K562 (cell line): ENCODE data around the gene HRH3. TPM values are rescaled to one million over a fixed set of nuclear protein-coding genes. Genes with fewer than 3 reads are reported as not detected.

ENCODE experiments used
- BRCA1 ChIP-seq, 2 experiments: fragments of 450-650 bp in 1 of 2; sonication (generic) in 1 of 2; formaldehyde crosslinking in 1 of 2; IDR thresholded peaks; 2 replicates each; pipeline versions ENCODE4 v1.5.0 to v1.6.1; 2017 to 2020; ENCODE audit warnings: mild to moderate bottlenecking in 1 of 2, missing genetic modification reagents in 1 of 2
- ETV6 ChIP-seq, 3 experiments: fragments of 150-350 bp in 1 of 3; sonication (generic) in 1 of 3; formaldehyde crosslinking in 1 of 3; IDR thresholded peaks; 2 replicates each; pipeline versions ENCODE4 v1.6.1 to v1.8.0; 2014 to 2022; ENCODE audit warnings: borderline replicate concordance in 2 of 3, low read depth in 2 of 3, antibody characterized with exemption in 1 of 3, low read length in 1 of 3, mild to moderate bottlenecking in 1 of 3, missing genetic modification reagents in 1 of 3
- HMGN3 ChIP-seq: IDR thresholded peaks from 2 replicates; pipeline ENCODE4 v1.6.1; 2011; ENCODE audit warnings: borderline replicate concordance, low read depth, mild to moderate bottlenecking, mixed read lengths, low read length; ENCODE audit not compliant: insufficient read length; ENCODE audit errors: extremely low read depth
- HNRNPLL ChIP-seq: fragments of 200-400 bp; formaldehyde crosslinking; IDR thresholded peaks from 2 replicates; pipeline ENCODE4 v1.6.1; 2017; ENCODE audit warnings: low read length, low read depth, mild to moderate bottlenecking; ENCODE audit not compliant: poor library complexity, severe bottlenecking
- IRF9 ChIP-seq: fragments of 450-650 bp; IDR thresholded peaks from 2 replicates; pipeline ENCODE4 v1.6.1; 2016; ENCODE audit warnings: missing biosample characterization, missing genetic modification characterization
- JUN ChIP-seq, 2 experiments: sonication (generic) in 1 of 2; formaldehyde crosslinking in 1 of 2; IDR thresholded peaks; 2 replicates each; pipeline versions ENCODE4 v1.6.1 to v1.8.0; 2012 to 2022; ENCODE audit warnings: borderline replicate concordance in 2 of 2, mild to moderate bottlenecking in 2 of 2, improper control_type of control experiment in 1 of 2, low read depth in 1 of 2, low read length in 1 of 2, missing genetic modification reagents in 1 of 2
- KHSRP ChIP-seq: fragments of 450-650 bp; IDR thresholded peaks from 2 replicates; pipeline ENCODE4 v1.6.1; 2017
- MNT ChIP-seq, 2 experiments: fragments of 450-650 bp; conservative IDR thresholded peaks; 2 replicates each; pipeline ENCODE4 v1.6.1; 2017; ENCODE audit warnings: mild to moderate bottlenecking in 2 of 2, moderate library complexity in 2 of 2
- PHF8 ChIP-seq: fragments of 200-600 bp; sonication (generic); IDR thresholded peaks from 2 replicates; pipeline ENCODE4 v1.6.1; 2012; ENCODE audit warnings: mixed run types, mild to moderate bottlenecking, inconsistent platforms, low read length, moderate library complexity, borderline replicate concordance
- PRPF4 ChIP-seq: fragments of 200-400 bp; formaldehyde crosslinking; IDR thresholded peaks from one replicate; pipeline ENCODE4 v1.6.1; 2017; ENCODE audit warnings: low read length, low read depth, mild to moderate bottlenecking; ENCODE audit not compliant: insufficient read depth, poor library complexity, severe bottlenecking
- SMARCA4 ChIP-seq: fragments of 450-650 bp; IDR thresholded peaks from 2 replicates; pipeline ENCODE4 v1.6.1; 2016
- SREBF1 ChIP-seq: fragments of 150-350 bp; IDR thresholded peaks from 2 replicates; pipeline ENCODE4 v1.6.1; 2014; ENCODE audit warnings: antibody characterized with exemption, low read depth, low read length, borderline replicate concordance
- TEAD1 ChIP-seq, 2 experiments: fragments of 450-650 bp in 1 of 2; sonication (generic) in 1 of 2; formaldehyde crosslinking; IDR thresholded peaks; 2 replicates each; pipeline versions ENCODE4 v1.4.0 to v1.8.0; 2020 to 2022; ENCODE audit warnings: mild to moderate bottlenecking in 2 of 2, missing genetic modification reagents in 1 of 2
- TRIM24 ChIP-seq, 2 experiments: fragments of 450-650 bp; IDR thresholded peaks; 2 replicates each; pipeline ENCODE4 v1.6.1; 2016
- ZBTB17 ChIP-seq: fragments of 450-650 bp; formaldehyde crosslinking; IDR thresholded peaks from 2 replicates; pipeline ENCODE4 v1.4.0; 2020; ENCODE audit warnings: mild to moderate bottlenecking
- ZBTB2 ChIP-seq: fragments of 450-650 bp; IDR thresholded peaks from 2 replicates; pipeline ENCODE4 v1.6.1; 2016; ENCODE audit warnings: antibody characterized with exemption
- ZBTB9 ChIP-seq: fragments of 450-650 bp; formaldehyde crosslinking; IDR thresholded peaks from 2 replicates; pipeline ENCODE4 v1.4.0; 2020; ENCODE audit warnings: mild to moderate bottlenecking, moderate library complexity
- ZNF263 ChIP-seq: sonication (generic); formaldehyde crosslinking; IDR thresholded peaks from 2 replicates; pipeline ENCODE4 v1.8.0; 2022; ENCODE audit warnings: mild to moderate bottlenecking, missing genetic modification reagents, borderline replicate concordance
- polyA plus RNA-seq, 8 experiments: library from polyadenylated mRNA; depleted of rRNA in 4 of 8; stranded (reverse) in 5 of 8; unstranded in 3 of 8; fragments of >200 nt; fragmentation: Nextera tagmentation in 2 of 8; fragmentation: Illumina TruSeq in 1 of 8; extraction: Ambion mirVana in 2 of 8; extraction: Trizol in 1 of 8; gene quantifications; 2 replicates each; pipeline versions ENCODE4 v1.2.1 to v1.2.3, GENCODE V29; 2011 to 2014; ENCODE audit warnings: inconsistent platforms in 1 of 8, missing spikeins in 1 of 8
- total RNA-seq, 7 experiments: library from RNA; depleted of rRNA in 6 of 7; stranded (reverse); fragments of >200 nt in 6 of 7; fragmentation: Illumina TruSeq in 2 of 7; extraction: Trizol in 2 of 7; gene quantifications; 2 replicates each; pipeline versions ENCODE4 v1.2.1 to v1.2.3, GENCODE V29; 2011 to 2021; ENCODE audit warnings: low replicate concordance in 1 of 7

HRH3 gene
- total and polyA plus RNA-seq, 9 of the 15 experiments (the other 6 are each of a cell fraction or from before 2014, with no cell fraction given) = not detected

GRCh38 chr20:62182469-62183425, 37.3 kb downstream of the HRH3 start, which contains the start of gene MTG2 (continued):
- TF ChIP-seq ZNF263 = 0 out of 2 replicates have a peak, but pooled peaks have one; percentile 19
- TF ChIP-seq JUN (IDR thresholded peaks at IDR 0.05; ENCODE audit: borderline replicate concordance, low read depth, low read length) = 0 out of 2 replicates have a peak, but pooled peaks have one; percentile 8
- TF ChIP-seq JUN (CRISPR knock-in tag; IDR thresholded peaks at IDR 0.05; ENCODE audit: borderline replicate concordance) = no peak
- TF ChIP-seq HMGN3 = peak; percentile 77
- peak; percentile 96; the same call in 1 of the 2 replicates for TF ChIP-seq PHF8
- 0 out of 2 replicates have a peak, but pooled peaks have one; percentile 13 for TF ChIP-seq SMARCA4
- peak; percentile 34; the same call in 1 of the 2 replicates for TF ChIP-seq KHSRP
- TF ChIP-seq ETV6 (IDR thresholded peaks at IDR 0.05; ENCODE audit: borderline replicate concordance in 1 of 2, low read depth in 2 of 2, low read length in 1 of 2) = no peak; a peak in 1 of 4 replicates
- TF ChIP-seq ETV6 (CRISPR knock-in tag; IDR thresholded peaks at IDR 0.05; ENCODE audit: borderline replicate concordance) = 0 out of 2 replicates have a peak, but pooled peaks have one; percentile 50
- TF ChIP-seq TEAD1 (CRISPR knock-in tag; IDR thresholded peaks at IDR 0.05) = peak in 1 of 2 experiments; percentile 50; a peak in 1 of 4 replicates
- peak; percentile 55 to 89; a peak in 3 of 4 replicates for TF ChIP-seq MNT (conservative IDR thresholded peaks at IDR 0.05)
- TF ChIP-seq ZBTB2 = peak; percentile 59; the same call in 1 of the 2 replicates
- TF ChIP-seq SREBF1 = no peak
- peak; percentile 85 for TF ChIP-seq HNRNPLL
- TF ChIP-seq BRCA1 (IDR thresholded peaks at IDR 0.05) = no peak
- TF ChIP-seq BRCA1 (CRISPR knock-in tag; IDR thresholded peaks at IDR 0.05) = no peak
- peak; percentile 74 for TF ChIP-seq ZBTB9 (CRISPR knock-in tag)
- TF ChIP-seq TRIM24 (IDR thresholded peaks at IDR 0.05) = peak in 1 of 2 experiments; percentile 50; a peak in 1 of 4 replicates
- peak; percentile 92 for TF ChIP-seq PRPF4
- TF ChIP-seq ZBTB17 (CRISPR knock-in tag) = peak; percentile 86
- TF ChIP-seq IRF9 (tag) = no peak
